ENCODE results near the gene PLXNB3. TPM values are rescaled to one million over a fixed set of nuclear protein-coding genes. Genes with fewer than 3 reads are reported as not detected.
"Not testable (repeated sequence)": the region's sequence is repeated elsewhere in the genome, so short reads cannot be mapped to it uniquely, and the experiment has no call there.

The PLXNB3 gene
- total RNA-seq, 2 donors from 2014 or later = 16.8 to 19.1 TPM

DNA sequence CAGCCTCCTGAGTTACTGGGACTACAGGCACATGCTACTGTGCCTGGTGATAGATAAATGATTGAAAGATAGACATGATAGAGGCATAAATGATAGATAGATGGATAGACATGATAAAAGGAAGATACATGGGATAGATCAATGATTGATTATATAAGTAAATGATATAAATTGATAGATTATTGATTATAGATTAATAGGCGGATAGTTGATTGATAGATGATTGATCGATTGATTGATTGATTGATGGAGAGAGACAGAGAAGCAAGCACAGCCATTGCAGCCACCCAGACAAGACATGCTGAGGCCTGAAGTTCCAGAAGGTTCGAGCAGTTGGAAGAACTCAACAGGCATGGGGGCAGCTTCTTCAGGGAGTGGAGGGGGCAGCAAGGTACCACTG, 17.7 kb upstream of the PLXNB3 start:
- intact Hi-C loops (cut with DNase I) = no loop called here
- no peak for DNase-seq (ENCODE audit: low spot score)

DNA sequence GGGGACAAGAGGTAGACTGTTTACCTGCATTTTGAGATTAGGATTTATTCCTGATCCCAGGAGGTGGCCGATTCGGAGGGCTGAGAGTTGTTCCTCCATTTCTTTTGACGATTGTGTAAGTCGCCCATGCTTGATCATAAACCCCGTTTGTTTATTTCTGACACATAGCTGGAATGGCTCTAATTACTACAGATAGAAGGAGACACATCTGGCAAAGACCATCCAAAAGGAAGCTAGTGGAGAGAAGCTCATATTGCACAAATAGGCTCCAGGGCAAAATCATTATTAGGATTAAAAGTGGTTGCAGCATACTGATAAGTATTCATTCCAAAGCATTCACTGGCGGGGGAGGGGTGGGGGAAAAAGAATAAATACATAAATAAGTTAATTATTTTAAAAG, 17.1 kb upstream of the PLXNB3 start:
- intact Hi-C loops (cut with DNase I); DNase-seq (ENCODE audit: low spot score): not testable (repeated sequence)

GRCh38 chrX:153749017-153749416, 15.0 kb upstream of the PLXNB3 start:
- intact Hi-C loops (cut with DNase I); DNase-seq (ENCODE audit: low spot score): not testable (repeated sequence)

- intact Hi-C loops (cut with DNase I) = no loop called here
- DNase-seq (ENCODE audit: low spot score) = no peak
Measured at GRCh38 chrX:153750127-153750774, 13.8 kb upstream of the PLXNB3 start.

GRCh38 chrX:153755136-153755535, 8.9 kb upstream of the PLXNB3 start:
- no peak for DNase-seq (ENCODE audit: low spot score)
- intact Hi-C loops (cut with DNase I) = no loop called here

- intact Hi-C loops (cut with DNase I) = no loop called here
- no peak for DNase-seq (ENCODE audit: low spot score)
Measured at GRCh38 chrX:153761863-153762262, 2.2 kb upstream of the PLXNB3 start.

DNA sequence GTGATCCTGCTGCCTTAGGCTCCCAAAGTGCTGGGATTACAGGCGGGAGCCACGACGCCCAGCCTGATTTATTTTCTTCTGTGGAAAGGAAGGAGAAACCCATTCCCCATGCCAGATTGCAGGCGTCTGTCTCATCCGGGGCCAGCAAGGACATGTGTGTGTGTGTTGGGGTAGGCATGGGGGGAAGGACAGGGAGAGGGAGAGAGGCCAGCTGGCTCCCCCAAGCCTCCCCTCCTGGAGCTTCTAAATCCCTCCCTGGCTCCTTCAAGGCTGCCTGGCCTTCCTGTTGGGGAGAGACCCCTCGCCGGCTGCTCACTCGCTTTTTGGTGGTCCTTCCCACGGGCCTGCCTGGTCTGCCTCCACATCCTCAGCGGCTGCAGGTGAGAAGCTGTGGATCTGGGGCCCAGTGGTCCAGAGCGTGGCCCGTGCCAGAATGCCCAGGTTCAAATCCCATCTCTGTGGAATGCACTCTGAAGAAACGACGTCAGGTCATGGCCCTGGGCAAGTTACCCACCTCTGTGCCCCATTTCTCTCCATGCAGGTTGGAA, 1.3 kb upstream of the PLXNB3 start:
- intact Hi-C loops (cut with DNase I) = no loop called here
- DNase-seq (ENCODE audit: low spot score) = no peak

DNA sequence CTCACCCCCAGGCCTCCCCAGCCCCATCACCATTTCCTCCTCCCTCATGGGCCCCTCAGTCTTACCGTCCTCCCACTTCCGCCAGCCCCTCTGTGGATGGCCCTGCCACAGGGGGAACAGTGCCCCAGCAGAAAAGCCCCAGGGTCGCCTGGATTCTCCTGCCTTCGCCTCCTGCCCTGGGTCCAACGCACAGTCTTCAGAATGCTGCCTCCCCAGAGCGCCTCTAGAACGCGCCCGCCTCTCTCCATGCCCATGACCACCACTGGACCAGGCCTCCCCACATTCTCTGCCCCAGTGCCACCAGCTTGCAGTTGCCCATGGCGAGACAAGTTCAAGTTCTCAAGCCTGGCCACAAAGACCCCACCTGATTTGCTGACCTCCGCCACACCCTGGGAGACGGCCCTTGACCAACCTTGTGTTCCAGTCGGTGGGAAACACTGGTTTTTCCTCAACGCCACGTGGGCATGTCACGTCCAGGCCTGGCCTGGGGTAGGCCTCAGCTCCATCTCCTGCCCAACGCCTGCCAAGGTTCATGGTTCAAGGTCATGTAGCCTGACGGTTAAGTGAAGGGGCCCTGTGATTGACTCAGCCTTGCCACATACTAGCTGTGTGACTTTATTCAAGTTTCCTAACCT, 634 bp upstream of the PLXNB3 start:
- intact Hi-C loops (cut with DNase I) = no loop called here
- DNase-seq (ENCODE audit: low spot score) = no peak

GRCh38 chrX:153764786-153765137, 713 bp downstream of the PLXNB3 start:
- intact Hi-C loops (cut with DNase I) = loop anchor here in 1 of 2 donors (2.0 kb wide), 1 partner anchor 188 kb away; no protein-coding TSS in a partner anchor
- no peak for DNase-seq (ENCODE audit: low spot score)

DNA sequence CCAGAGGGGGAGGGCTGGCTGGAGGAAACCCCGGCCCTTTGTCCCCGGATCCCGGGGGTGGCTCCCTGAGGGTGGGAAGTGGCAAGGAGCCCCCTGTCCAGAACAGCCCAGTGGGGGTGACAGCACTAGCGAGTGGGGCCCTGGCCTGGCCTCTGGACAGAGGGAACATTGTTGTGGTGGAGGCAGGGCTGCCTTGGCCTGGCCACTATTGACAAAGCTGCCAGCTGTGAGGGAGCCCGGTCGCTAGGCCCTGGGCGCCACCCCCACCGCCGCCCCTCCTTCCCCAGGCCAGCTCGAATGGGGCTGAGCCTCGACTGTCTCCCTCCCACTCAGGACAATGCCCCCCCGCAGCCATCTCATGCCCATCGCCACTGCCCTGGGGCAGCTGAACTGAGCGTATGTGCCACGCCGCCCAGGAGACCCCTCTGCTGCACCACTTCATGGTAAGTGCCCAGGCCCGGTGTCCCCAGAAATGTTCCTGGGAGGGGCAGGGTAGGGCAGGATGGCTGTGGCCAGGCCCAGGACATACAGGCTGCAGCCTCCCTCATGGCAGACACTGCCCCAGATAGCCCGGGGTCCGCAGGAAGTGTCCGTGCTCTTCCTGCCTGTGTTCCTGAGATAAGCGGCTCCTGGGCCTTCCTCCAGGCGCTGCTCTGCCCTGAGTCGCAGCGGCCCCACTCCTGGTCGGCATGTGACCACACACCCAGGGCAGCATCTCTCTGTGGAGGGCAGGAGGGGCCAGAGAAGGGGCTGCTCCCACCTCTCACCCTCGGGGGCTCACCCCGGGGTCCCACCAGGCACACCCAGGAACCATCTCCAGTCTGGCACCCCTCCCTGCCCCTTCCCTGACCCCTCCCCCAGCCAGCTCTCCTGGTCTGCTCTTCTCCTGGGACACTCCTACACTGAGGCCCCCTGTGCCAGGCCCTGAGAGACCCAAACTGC, 1.4 kb downstream of the PLXNB3 start:
- DNase-seq (ENCODE audit: low spot score) = peak; percentile 81
- intact Hi-C loops (cut with DNase I) = loop anchor here in 1 of 2 donors (2.0 kb wide), 1 partner anchor 187 kb away; no protein-coding TSS in a partner anchor

DNA sequence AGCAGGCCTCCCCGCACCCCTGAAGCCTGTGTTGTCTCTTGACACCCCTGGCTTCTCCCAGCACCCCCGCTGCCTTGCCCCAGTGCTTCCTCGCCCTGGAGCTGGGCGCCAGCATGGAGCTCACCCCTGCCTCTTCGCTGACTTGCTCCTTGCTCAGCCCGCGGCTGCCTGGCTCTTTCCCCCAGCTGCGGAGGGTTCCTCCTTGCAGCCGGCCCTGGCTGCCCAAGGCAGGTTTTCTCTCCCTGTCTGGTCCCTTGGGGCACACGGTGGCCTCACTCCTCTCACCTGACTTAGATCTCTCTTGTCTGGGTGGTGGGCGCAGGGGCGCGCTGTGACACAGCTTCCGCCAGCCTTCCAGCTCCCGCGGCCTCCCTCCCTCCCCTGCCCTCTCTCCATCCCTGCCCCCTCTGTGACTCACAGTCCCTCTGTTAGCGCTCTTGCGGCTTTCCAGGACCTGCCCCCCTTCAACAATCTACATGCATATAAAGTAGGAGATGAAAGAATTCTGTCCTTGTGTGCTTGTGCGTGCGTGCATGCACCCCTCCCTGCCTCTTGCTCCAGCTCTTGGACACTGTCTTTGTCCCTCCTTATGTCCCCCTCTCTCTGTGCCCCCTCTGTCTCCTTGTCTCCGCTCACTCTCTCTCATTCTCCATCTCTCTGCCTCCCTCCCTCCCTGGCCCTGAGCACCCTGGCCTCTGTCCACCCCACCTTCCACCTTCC, 2.2 kb downstream of the PLXNB3 start:
- peak; percentile 84 for DNase-seq (ENCODE audit: low spot score)
- intact Hi-C loops (cut with DNase I) = no loop called here

GRCh38 chrX:153766871-153767673, 3.0 kb downstream of the PLXNB3 start:
- DNase-seq (ENCODE audit: low spot score) = peak; percentile 76
- intact Hi-C loops (cut with DNase I) = no loop called here

DNA sequence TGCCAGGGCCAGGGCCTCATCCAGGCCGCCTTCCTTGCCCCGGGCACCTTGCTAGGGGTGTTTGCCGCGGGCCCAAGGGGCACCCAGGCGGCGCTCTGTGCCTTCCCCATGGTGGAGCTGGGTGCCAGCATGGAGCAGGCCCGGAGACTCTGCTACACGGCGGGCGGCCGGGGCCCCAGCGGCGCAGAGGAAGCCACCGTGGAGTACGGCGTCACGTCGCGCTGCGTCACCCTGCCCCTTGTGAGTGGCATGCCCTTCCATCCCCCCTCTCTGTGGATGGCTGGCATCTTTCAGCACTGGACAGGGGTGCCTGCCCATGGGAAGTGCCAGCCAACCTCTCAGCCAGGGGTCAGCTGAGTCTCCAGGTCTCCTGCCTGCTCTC, 3.6 kb downstream of the PLXNB3 start:
- intact Hi-C loops (cut with DNase I) = no loop called here
- peak; percentile 79 for DNase-seq (ENCODE audit: low spot score)

GRCh38 chrX:153768311-153769157, 4.5 kb downstream of the PLXNB3 start:
- peak; percentile 78 for DNase-seq (ENCODE audit: low spot score)
- intact Hi-C loops (cut with DNase I) = no loop called here

- intact Hi-C loops (cut with DNase I) = no loop called here
- peak; percentile 81 for DNase-seq (ENCODE audit: low spot score)
Measured at GRCh38 chrX:153769158-153769864, 5.3 kb downstream of the PLXNB3 start.

DNA sequence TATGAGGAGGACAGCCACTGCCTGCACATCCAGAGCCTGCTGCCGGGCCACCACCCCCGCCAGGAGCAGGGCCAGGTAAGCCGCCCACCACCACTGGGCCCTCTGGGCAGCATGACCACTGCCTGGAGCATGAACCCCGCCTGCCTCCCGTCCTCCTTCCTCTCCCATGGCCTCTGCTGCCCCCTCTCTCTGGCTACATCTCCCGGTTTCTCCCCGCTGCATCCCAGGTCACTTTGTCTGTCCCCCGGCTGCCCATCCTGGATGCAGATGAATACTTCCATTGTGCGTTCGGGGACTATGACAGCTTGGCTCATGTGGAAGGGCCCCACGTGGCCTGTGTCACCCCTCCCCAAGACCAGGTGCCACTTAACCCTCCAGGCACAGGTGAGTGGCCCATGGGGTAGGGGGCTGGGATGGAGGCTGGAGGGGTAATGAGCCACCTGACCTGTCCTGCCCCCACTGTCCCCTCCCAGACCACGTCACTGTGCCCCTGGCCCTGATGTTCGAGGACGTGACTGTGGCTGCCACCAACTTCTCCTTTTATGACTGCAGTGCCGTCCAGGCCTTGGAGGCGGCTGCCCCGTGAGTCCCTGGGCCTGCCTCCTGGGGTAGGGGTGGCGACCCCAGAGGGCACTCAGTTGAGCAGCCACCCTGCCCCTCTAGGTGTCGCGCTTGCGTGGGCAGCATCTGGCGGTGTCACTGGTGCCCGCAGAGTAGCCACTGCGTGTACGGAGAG, 6.0 kb downstream of the PLXNB3 start:
- intact Hi-C loops (cut with DNase I) = no loop called here
- no peak for DNase-seq (ENCODE audit: low spot score)
